ENCODE measurements around the gene PLEKHA6. TPM values are rescaled to one million over a fixed set of nuclear protein-coding genes. Genes with fewer than 3 reads are reported as not detected.
A peak's percentile ranks its signal among the peaks of the same experiment; 100 is the strongest.

The PLEKHA6 gene
- total RNA-seq, 2 donors from 2014 or later, result 14.1 to 19.8 TPM

GRCh38 chr1:204301171-204301957 lies 58.4 kb downstream of the PLEKHA6 start:
- no peak for DNase-seq
- intact Hi-C loops (cut with DNase I), result no loop called here
- ATAC-seq, result peak; percentile 48 to 58

- DNase-seq (no peak), ATAC-seq (no peak)
- intact Hi-C loops (cut with DNase I), result no loop called here
These were observed 59.8 kb downstream of the PLEKHA6 start for GRCh38 chr1:204299814-204300365.

- DNase-seq, result no peak
- ATAC-seq, result peak; percentile 41 to 73
- intact Hi-C loops (cut with DNase I), result no loop called here
These were observed 63.2 kb downstream of the PLEKHA6 start for GRCh38 chr1:204296431-204296988.

- ATAC-seq, result peak; percentile 7 to 24
- intact Hi-C loops (cut with DNase I), result no loop called here
- DNase-seq, result no peak
These were observed 64.1 kb downstream of the PLEKHA6 start for GRCh38 chr1:204295671-204296070.

- peak; percentile 48 for DNase-seq
- peak; percentile 65 to 83 for ATAC-seq
- intact Hi-C loops (cut with DNase I), result no loop called here
These were observed 65.4 kb downstream of the PLEKHA6 start for GRCh38 chr1:204294357-204294756.

GRCh38 chr1:204293605-204294337 lies 66.0 kb downstream of the PLEKHA6 start:
- DNase-seq (no peak), ATAC-seq (peak; percentile 46 to 67)
- intact Hi-C loops (cut with DNase I), result no loop called here

GRCh38 chr1:204292740-204293139 lies 67.0 kb downstream of the PLEKHA6 start:
- intact Hi-C loops (cut with DNase I), result no loop called here
- DNase-seq, result no peak
- ATAC-seq, result peak in 1 of 2 donors; percentile 9

- intact Hi-C loops (cut with DNase I), result no loop called here
- ATAC-seq (peak in 1 of 2 donors; percentile 29), DNase-seq (no peak)
These were observed 70.4 kb downstream of the PLEKHA6 start for GRCh38 chr1:204289280-204289679.

GRCh38 chr1:204288021-204288588 lies 71.6 kb downstream of the PLEKHA6 start:
- DNase-seq, result peak; percentile 82
- intact Hi-C loops (cut with DNase I), result no loop called here
- ATAC-seq, result peak; percentile 53 to 58

GRCh38 chr1:204287466-204287891 lies 72.2 kb downstream of the PLEKHA6 start:
- intact Hi-C loops (cut with DNase I), result no loop called here

GRCh38 chr1:204286831-204287421 lies 72.8 kb downstream of the PLEKHA6 start:
- peak; percentile 25 to 32 for ATAC-seq
- DNase-seq, result no peak
- intact Hi-C loops (cut with DNase I), result no loop called here

More at GRCh38 chr1:204287466-204287891, 72.2 kb downstream of the PLEKHA6 start:
- DNase-seq, result no peak
- peak in 1 of 2 donors; percentile 3 for ATAC-seq

- intact Hi-C loops (cut with DNase I), result no loop called here
- ATAC-seq (no peak), DNase-seq (no peak)
These were observed 73.4 kb downstream of the PLEKHA6 start for GRCh38 chr1:204286315-204286714.

- intact Hi-C loops (cut with DNase I), result no loop called here
- DNase-seq, result no peak
- peak; percentile 20 to 46 for ATAC-seq
These were observed 74.1 kb downstream of the PLEKHA6 start for GRCh38 chr1:204285436-204286305.

GRCh38 chr1:204284929-204285328 lies 74.8 kb downstream of the PLEKHA6 start:
- intact Hi-C loops (cut with DNase I), result no loop called here
- ATAC-seq, result no peak

GRCh38 chr1:204283711-204284651 lies 75.7 kb downstream of the PLEKHA6 start:
- DNase-seq (peak; percentile 41), ATAC-seq (peak; percentile 24 to 46)
- intact Hi-C loops (cut with DNase I), result no loop called here

More at GRCh38 chr1:204284929-204285328, 74.8 kb downstream of the PLEKHA6 start:
- DNase-seq, result no peak

GRCh38 chr1:204282761-204283221 lies 76.9 kb downstream of the PLEKHA6 start:
- intact Hi-C loops (cut with DNase I), result no loop called here
- DNase-seq, result no peak
- ATAC-seq, result no peak

All from left cardiac atrium (tissue), 4 donors.